Brain pericyte (primary cell): ENCODE measurements around the gene CRIM1.

Experiments used
- DNase-seq: peaks from one replicate; pipeline ENCODE4 v3.0.0-alpha.2; 2012; ENCODE audit warnings: low read depth, low spot score

CRIM1 gene

GRCh38 chr2:36520431-36520830 is 164.9 kb downstream of the CRIM1 start:
- DNase-seq = no peak

- DNase-seq = no peak
These were observed 167.6 kb downstream of the CRIM1 start for GRCh38 chr2:36523153-36523552.

DNA sequence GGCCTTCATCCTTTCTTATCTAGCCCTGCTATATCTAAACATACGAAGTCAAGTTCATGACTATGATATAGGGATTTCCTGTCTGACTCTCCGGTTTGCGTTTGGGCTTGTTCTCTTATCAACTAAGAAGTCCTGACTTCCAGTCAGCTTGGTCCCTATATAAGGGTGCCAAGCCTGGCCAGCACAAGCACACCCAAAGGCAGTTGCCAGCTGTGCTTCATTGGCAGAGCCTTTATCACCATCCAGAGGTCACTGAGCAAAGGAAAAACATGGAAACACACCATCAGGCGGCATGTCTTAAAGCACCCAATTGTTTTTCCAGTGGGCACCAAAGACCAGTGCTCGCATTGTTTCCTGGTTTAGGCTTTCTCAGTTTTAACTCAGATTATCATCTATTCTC is 169.7 kb downstream of the CRIM1 start:
- no peak for DNase-seq

DNA sequence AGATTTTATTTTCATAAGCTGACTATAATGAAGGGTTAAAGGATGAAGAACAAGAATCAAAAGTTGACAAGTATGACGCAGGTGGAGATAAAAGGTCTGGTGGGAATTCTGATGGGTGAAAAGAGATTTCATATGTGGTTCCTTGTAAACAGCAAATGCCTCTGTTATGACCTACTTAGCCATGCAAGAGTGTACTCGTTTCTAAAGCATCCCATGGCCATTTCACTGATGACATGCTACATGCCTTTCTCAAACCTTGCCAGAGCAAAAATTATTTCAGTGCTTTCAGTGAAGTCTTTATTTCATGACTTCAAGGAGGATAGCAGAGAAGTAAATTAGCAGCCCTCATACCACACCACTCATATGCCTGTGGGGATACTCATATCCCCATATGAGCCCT is 170.6 kb downstream of the CRIM1 start:
- DNase-seq = no peak

DNA sequence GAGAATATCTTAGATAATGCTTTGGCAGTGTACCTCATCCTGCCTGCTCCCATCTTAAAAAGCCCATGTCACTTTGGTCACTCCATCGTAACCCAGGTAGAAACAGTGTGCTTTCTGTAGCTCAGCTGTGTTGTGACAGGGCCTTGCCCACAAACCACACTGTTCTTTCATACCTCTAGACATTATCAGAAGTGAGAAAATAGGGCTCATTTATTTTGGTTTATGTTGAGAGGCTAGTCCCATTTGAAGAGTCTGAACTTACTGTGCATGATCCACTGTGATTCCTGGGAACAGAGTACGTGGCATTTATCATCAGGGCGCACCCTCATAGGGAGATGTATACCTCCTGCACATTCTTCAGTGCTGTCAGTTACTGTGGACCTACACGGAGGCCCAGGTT is 172.7 kb downstream of the CRIM1 start:
- DNase-seq = no peak

DNA sequence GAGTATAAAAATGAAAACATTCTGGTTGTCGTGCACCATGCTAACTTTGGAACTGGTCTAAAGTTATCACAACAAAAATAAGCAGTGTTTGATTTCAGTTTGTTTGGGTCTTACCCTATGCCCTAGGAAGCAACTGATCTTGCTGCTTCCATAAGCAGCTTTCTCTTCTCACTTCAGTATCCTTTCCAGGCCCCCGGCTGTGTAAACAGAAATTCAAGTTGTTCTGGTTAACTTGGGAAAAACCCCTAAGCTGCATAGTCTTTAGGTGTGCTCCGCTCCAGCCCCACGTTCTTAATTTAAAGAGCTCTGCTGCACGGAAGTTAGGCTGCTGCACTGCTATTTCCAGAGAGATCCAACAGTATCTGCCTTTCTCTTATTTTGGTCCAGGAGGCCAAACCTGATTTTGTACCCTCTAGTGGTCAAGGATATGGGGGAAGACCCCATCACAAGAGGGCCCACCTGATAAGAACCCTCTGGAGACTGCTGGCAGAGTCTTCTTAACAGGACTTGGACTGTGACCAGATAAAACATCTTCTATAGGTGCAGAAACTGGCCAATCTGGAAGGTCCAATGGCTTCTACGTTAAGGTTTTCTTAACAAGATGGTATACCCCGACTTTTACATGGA is 173.3 kb downstream of the CRIM1 start:
- no peak for DNase-seq

DNA sequence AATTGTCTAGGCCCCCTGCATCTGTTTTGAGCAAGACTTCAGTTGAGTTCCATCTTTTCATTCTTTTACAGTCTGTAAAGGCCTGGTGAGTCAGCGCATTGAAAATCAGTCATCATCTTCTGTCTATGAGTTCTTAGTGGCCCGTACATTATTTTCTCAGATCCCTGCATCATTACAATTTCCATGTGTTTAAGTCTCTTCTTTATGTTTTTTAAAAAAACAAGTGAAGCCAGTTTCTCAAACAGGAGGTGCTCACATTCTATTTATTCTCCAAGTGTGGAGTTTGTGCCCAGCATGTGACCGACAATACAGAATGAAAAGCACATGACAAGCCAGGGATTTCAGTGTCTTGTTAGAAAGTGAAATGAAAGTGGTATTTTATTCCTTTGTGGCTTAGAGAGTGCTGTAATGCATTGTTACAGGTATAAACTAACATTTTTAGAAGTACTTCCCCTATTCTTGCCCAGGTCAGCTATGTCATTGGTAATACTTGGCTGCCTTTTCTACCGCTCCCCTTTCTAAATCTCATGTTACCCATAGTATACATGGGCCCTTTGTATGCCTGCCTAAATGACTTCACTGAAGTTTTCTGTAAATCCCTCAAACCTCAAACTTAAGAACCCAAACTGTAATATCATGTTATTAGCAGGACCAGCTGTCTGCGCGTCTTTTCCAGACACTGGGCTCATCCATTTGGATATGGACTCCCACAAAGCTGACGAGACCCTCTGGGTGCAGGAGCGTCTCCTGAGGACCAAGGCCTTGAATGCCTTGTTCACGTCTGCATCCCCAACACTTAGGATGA is 174.8 kb downstream of the CRIM1 start:
- DNase-seq = peak; percentile 58

- DNase-seq = no peak
These were observed 175.4 kb downstream of the CRIM1 start for GRCh38 chr2:36530983-36531354.

GRCh38 chr2:36534275-36534799 is 178.8 kb downstream of the CRIM1 start:
- no peak for DNase-seq

GRCh38 chr2:36535099-36535498 is 179.5 kb downstream of the CRIM1 start:
- DNase-seq = no peak

GRCh38 chr2:36536776-36537175 is 181.2 kb downstream of the CRIM1 start:
- no peak for DNase-seq

- no peak for DNase-seq
These were observed 182.8 kb downstream of the CRIM1 start for GRCh38 chr2:36538335-36538734.

- no peak for DNase-seq
These were observed 184.1 kb downstream of the CRIM1 start for GRCh38 chr2:36539631-36540030.

DNA sequence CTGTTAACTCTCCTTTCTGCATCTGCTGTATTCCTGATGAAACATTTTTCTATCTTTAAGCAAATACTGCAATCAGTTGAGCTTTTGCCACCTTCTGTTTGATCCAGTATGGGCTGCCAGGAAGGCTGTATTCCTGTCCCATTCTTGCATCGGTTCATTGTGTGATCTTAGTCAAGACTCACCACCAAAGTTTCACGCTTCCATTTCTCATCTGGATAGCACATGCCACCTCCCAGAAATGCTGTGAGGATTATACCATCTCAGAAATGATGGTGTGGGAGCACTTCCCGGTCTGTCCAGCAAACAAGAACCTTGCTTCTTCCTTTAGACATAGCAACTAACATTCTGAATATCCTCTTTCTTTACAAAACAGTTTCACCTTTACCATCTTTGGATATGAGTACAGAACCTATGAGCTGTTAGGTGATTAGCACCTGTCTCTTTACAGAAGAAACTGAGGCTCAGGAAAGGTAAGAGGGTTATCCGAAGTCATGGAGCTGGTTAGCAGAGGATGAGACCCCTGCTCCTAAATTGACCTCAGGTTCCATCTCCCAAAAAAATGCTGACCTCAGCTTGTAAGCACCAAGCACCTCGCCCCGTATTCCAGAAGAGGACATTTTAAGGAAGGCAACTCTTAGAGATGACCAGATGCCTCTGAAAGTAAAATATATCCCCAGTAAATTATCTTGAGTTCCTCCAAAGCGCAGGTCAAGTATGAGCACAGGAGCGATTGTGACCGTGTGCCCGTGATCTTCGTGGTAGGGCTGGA is 185.6 kb downstream of the CRIM1 start:
- DNase-seq = no peak

DNA sequence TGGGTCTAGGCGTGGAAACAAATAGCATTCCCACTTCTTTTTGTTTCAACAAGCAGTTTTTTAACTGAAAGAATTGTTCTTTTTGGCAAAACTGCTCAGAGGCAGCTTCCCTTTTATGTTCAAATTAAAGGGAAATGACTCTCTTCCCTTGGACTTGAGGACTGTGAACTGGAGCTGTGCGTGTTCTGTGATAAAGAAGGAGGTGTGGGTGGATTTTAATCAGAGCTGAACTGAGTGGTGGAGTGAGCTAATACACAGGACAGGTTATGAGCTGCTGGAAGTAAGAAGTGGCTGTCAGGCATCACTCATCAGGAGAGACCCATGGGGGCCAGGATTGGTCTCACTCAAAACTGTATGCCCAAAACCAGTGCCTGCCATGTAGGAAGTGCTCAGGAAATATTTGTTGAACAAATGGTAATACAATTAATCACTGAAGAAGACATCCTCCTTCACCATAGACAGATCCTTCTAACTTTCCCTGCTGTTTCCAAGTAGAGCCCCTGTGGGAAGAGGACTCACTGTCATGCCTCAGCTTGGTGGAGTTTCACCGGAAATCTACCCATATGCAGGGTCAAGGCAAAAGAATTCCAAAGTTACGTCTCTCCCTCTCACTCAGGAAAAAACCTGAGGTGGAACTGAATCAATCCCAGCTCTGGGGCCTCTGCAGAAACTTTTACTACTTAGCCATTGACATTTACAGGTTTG is 186.5 kb downstream of the CRIM1 start:
- DNase-seq = no peak

- no peak for DNase-seq
These were observed 189.2 kb downstream of the CRIM1 start for GRCh38 chr2:36544638-36545338.

DNA sequence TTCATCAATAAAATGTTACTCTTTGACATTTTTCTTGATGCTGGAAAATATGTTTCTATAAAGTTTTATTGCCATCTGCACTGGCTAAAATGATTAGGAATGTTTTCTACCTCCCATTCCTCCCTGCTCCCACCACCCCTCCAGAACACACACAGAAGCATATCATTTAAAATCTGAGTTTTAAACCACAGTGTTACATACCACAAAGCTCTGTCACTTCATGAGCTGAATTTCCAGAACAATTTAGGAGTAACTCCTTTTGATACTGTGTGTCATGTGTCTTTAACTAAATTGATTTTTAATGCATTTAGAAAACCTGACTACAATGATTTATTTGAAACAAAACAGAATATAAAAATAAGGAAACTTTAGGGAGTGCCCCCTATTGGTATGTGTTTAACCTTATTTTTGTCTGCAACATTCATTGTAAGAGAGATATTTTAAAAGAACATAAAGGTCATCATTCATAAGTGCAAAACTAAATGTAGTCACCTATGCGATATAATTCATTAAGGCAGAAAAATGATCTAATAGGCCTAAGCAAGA is 190.4 kb downstream of the CRIM1 start:
- DNase-seq = no peak

DNA sequence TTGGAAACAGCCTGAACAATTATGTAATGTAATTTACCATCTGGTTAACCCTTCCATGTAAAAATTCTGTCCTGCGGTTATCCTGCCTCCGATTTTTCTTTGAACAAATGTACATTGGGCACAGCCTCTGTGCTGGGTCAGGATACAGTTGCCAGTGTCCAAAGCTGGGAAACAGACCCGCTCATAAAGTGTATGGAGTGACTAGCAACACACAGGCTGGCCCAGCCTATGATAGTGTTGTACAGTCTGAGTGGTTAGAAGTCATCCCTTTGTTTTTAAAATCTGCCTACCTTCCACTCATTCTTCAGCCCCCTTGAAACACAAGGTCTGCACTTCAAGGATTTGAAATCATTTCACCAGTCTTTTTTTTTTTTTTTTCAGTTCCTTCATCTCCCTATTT is 192.3 kb downstream of the CRIM1 start:
- no peak for DNase-seq

GRCh38 chr2:36549165-36549574 is 193.6 kb downstream of the CRIM1 start:
- no peak for DNase-seq

- no peak for DNase-seq
These were observed 194.4 kb downstream of the CRIM1 start for GRCh38 chr2:36550006-36550405.

DNA sequence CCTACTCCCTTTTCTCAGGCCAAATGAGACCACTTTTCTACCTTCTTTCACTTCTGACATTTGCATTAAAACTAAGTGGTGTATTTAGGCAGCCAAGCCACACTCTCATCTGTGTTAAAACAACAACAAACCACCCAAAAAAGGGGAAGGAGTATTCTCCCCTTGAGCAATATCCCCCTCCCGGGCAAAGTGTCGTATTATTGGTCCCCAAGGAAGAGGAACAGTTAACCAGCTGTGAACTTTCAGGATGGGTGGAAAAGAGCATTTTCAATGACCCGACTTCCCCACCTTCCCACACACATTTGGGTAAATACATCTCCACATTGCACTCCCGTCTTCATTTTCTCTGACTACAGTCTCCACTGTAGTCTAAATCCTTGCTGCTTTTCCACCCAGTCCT is 198.1 kb downstream of the CRIM1 start:
- DNase-seq = no peak
